ENCODE results near the gene CHSY1.

CHSY1 gene

DNA sequence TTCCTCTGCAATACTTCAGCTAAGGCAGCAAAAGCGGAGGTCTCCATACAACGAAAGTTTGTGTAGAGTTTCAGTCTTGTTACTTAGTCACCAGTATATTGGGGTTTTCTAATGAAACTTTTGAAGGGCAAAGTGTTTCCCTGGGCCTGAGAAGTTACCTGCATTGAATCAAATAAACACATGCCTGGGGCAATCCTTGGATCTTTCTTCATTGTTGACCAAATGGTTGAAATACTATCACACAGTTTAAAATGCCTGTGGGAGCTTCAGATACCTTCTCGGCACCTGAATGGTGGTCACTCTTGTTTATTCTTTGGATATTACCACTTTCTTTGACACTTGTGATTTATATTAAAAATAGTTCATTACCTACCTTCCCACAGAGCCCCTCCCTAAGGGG, 988 bp upstream of the CHSY1 start:
- Histone ChIP-seq H3K27me3 (ENCODE audit: control insufficient read depth in 1 of 2, insufficient read depth in 2 of 2, low read length in 2 of 2) (no peaks in the 10 kb centered on the region), H3K4me3 (ENCODE audit: low read length in 2 of 2) (peak overlapping the region; percentile 38 to 78), H3K36me3 (ENCODE audit: control insufficient read depth in 2 of 2, insufficient read depth in 2 of 2, low read length in 2 of 2) (no peaks in the 10 kb centered on the region), H3K4me1 (ENCODE audit: control insufficient read depth, insufficient read depth, low read length) (peaks cover 21% of the 10 kb centered on the region), H3K27ac (ENCODE audit: low read length) (peak overlapping the region; percentile 64), H3K9me3 (ENCODE audit: control insufficient read depth in 2 of 2, low read length in 2 of 2) (no peaks in the 10 kb centered on the region), H3K9ac (ENCODE audit: low read length in 2 of 2) (peak overlapping the region; percentile 54 to 84)

GRCh38 chr15:101250873-101251829, 697 bp downstream of the CHSY1 start:
- H3K9me3 ChIP-seq (ENCODE audit: control insufficient read depth in 2 of 2, low read length in 2 of 2), result no peaks in the 10 kb centered on the region

GRCh38 chr15:101250341-101250831, 1.5 kb downstream of the CHSY1 start:
- Histone ChIP-seq H3K27me3 (ENCODE audit: control insufficient read depth in 1 of 2, insufficient read depth in 2 of 2, low read length in 2 of 2) (no peaks in the 10 kb centered on the region), H3K4me3 (ENCODE audit: low read length in 2 of 2) (peak overlapping the region; percentile 83 to 85), H3K27ac (ENCODE audit: low read length) (peak overlapping the region; percentile 37), H3K4me1 (ENCODE audit: control insufficient read depth, insufficient read depth, low read length) (peaks cover 21% of the 10 kb centered on the region), H3K36me3 (ENCODE audit: control insufficient read depth in 2 of 2, insufficient read depth in 2 of 2, low read length in 2 of 2) (no peaks in the 10 kb centered on the region), H3K9me3 (ENCODE audit: control insufficient read depth in 2 of 2, low read length in 2 of 2) (no peaks in the 10 kb centered on the region), H3K9ac (ENCODE audit: low read length in 2 of 2) (peak overlapping the region; percentile 74 to 78)

More at GRCh38 chr15:101250873-101251829, 697 bp downstream of the CHSY1 start:
- H3K4me3 ChIP-seq (ENCODE audit: low read length in 2 of 2), result peak overlapping the region; percentile 83 to 85
- H3K27ac ChIP-seq (ENCODE audit: low read length), result peak overlapping the region; percentile 37
- H3K27me3 ChIP-seq (ENCODE audit: control insufficient read depth in 1 of 2, insufficient read depth in 2 of 2, low read length in 2 of 2), result no peaks in the 10 kb centered on the region
- peaks cover 26% of the 10 kb centered on the region for H3K4me1 ChIP-seq (ENCODE audit: control insufficient read depth, insufficient read depth, low read length)
- peak overlapping the region; percentile 74 to 78 for H3K9ac ChIP-seq (ENCODE audit: low read length in 2 of 2)
- H3K36me3 ChIP-seq (ENCODE audit: control insufficient read depth in 2 of 2, insufficient read depth in 2 of 2, low read length in 2 of 2), result no peaks in the 10 kb centered on the region

DNA sequence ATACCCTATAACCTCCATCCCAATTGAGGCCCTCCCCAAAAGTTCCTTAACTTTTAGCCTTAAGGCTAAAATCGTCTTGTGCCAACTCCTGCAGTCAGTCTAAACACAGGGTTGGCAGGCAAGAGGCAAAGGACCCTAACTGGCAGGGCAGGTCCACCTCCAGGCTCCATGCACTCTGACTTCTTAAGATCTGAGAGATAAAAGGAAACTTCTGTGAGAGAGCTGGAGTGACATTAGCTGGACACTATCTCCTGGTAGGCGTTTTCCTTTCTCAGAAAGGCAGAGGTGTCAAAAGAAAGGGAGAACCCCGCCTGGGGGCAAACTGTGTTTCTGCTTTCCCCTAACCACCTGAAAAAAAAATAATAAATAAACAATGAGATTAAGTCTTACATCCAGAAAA, 3.6 kb downstream of the CHSY1 start:
- no peaks in the 10 kb centered on the region for H3K9me3 ChIP-seq (ENCODE audit: control insufficient read depth in 2 of 2, low read length in 2 of 2)
- H3K4me3 ChIP-seq (ENCODE audit: low read length in 2 of 2), result no peak overlapping the region
- peaks cover 0 to 2% of the 10 kb centered on the region in 2 donors for H3K36me3 ChIP-seq (ENCODE audit: control insufficient read depth in 2 of 2, insufficient read depth in 2 of 2, low read length in 2 of 2)
- H3K9ac ChIP-seq (ENCODE audit: low read length in 2 of 2), result no peak overlapping the region
- peaks cover 28% of the 10 kb centered on the region for H3K4me1 ChIP-seq (ENCODE audit: control insufficient read depth, insufficient read depth, low read length)
- no peaks in the 10 kb centered on the region for H3K27me3 ChIP-seq (ENCODE audit: control insufficient read depth in 1 of 2, insufficient read depth in 2 of 2, low read length in 2 of 2)
- H3K27ac ChIP-seq (ENCODE audit: low read length), result no peak overlapping the region

DNA sequence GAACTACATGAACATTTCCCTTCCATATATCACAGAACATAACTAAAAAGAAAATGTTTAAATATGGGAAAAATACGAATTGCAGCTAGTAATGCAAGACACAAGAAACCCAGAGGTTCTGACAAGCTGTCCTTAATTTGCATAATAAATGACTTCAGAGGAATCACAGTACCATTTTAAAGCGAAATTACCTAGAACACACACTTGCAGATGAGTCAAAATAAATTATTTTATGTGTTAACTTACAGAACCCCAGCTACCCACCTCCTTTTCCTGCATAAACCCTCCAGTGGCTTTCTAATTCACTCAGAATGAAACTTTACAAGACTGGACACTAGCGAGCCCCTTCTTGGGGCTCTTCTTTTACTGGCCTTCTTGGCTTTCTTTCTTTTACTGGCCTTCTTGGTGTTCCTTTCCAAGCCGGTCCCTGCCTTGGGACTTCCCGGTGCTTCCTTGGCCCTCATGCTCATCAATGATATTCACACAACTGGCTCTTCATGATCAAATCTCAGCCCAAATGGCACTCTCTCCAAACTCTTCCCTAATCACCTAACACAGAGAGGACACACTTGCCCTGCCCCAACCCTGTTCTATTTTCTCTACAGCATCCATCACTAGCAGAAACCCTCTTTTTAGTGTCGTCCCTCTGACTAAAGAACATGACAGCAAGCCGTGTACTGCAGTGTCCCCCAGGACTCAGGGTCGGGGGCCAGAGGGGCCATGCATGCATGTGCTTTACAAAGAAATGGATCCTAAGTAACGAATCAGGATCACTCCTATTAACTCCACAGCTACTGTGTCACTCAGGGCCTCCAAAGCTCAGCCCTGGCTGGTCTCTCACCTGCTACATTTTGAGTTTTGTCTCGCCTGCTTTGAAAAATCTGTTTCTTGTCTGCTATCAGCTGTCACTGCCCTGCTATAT, 4.8 kb downstream of the CHSY1 start:
- H3K9ac ChIP-seq (ENCODE audit: low read length in 2 of 2), result no peak overlapping the region
- H3K27ac ChIP-seq (ENCODE audit: low read length), result no peak overlapping the region
- H3K4me3 ChIP-seq (ENCODE audit: low read length in 2 of 2), result no peak overlapping the region
- no peaks in the 10 kb centered on the region for H3K9me3 ChIP-seq (ENCODE audit: control insufficient read depth in 2 of 2, low read length in 2 of 2)
- peaks cover 31% of the 10 kb centered on the region for H3K4me1 ChIP-seq (ENCODE audit: control insufficient read depth, insufficient read depth, low read length)
- peaks cover 0 to 2% of the 10 kb centered on the region in 2 donors for H3K36me3 ChIP-seq (ENCODE audit: control insufficient read depth in 2 of 2, insufficient read depth in 2 of 2, low read length in 2 of 2)
- no peaks in the 10 kb centered on the region for H3K27me3 ChIP-seq (ENCODE audit: control insufficient read depth in 1 of 2, insufficient read depth in 2 of 2, low read length in 2 of 2)

GRCh38 chr15:101246391-101246790, 5.5 kb downstream of the CHSY1 start:
- Histone ChIP-seq H3K27ac (ENCODE audit: low read length) (no peak overlapping the region), H3K9me3 (ENCODE audit: control insufficient read depth in 2 of 2, low read length in 2 of 2) (no peaks in the 10 kb centered on the region), H3K4me1 (ENCODE audit: control insufficient read depth, insufficient read depth, low read length) (peaks cover 31% of the 10 kb centered on the region), H3K27me3 (ENCODE audit: control insufficient read depth in 1 of 2, insufficient read depth in 2 of 2, low read length in 2 of 2) (no peaks in the 10 kb centered on the region), H3K36me3 (ENCODE audit: control insufficient read depth in 2 of 2, insufficient read depth in 2 of 2, low read length in 2 of 2) (peaks cover 0 to 2% of the 10 kb centered on the region in 2 donors), H3K4me3 (ENCODE audit: low read length in 2 of 2) (no peak overlapping the region), H3K9ac (ENCODE audit: low read length in 2 of 2) (no peak overlapping the region)

GRCh38 chr15:101244889-101245668, 6.8 kb downstream of the CHSY1 start:
- Histone ChIP-seq H3K4me3 (ENCODE audit: low read length in 2 of 2) (peak overlapping the region in 1 of 2 donors; percentile 7), H3K36me3 (ENCODE audit: control insufficient read depth in 2 of 2, insufficient read depth in 2 of 2, low read length in 2 of 2) (peaks cover 0 to 2% of the 10 kb centered on the region in 2 donors), H3K9ac (ENCODE audit: low read length in 2 of 2) (no peak overlapping the region), H3K4me1 (ENCODE audit: control insufficient read depth, insufficient read depth, low read length) (peaks cover 22% of the 10 kb centered on the region), H3K27ac (ENCODE audit: low read length) (no peak overlapping the region), H3K9me3 (ENCODE audit: control insufficient read depth in 2 of 2, low read length in 2 of 2) (no peaks in the 10 kb centered on the region), H3K27me3 (ENCODE audit: control insufficient read depth in 1 of 2, insufficient read depth in 2 of 2, low read length in 2 of 2) (no peaks in the 10 kb centered on the region)

- no peaks in the 10 kb centered on the region for H3K27me3 ChIP-seq (ENCODE audit: control insufficient read depth in 1 of 2, insufficient read depth in 2 of 2, low read length in 2 of 2)
- H3K9ac ChIP-seq (ENCODE audit: low read length in 2 of 2), result no peak overlapping the region
- H3K27ac ChIP-seq (ENCODE audit: low read length), result no peak overlapping the region
- H3K4me3 ChIP-seq (ENCODE audit: low read length in 2 of 2), result peak overlapping the region in 1 of 2 donors; percentile 47
- H3K36me3 ChIP-seq (ENCODE audit: control insufficient read depth in 2 of 2, insufficient read depth in 2 of 2, low read length in 2 of 2), result peaks cover 0 to 2% of the 10 kb centered on the region in 2 donors
- no peaks in the 10 kb centered on the region for H3K9me3 ChIP-seq (ENCODE audit: control insufficient read depth in 2 of 2, low read length in 2 of 2)
- H3K4me1 ChIP-seq (ENCODE audit: control insufficient read depth, insufficient read depth, low read length), result peaks cover 16% of the 10 kb centered on the region
These were observed 7.6 kb downstream of the CHSY1 start for GRCh38 chr15:101244036-101244781.

DNA sequence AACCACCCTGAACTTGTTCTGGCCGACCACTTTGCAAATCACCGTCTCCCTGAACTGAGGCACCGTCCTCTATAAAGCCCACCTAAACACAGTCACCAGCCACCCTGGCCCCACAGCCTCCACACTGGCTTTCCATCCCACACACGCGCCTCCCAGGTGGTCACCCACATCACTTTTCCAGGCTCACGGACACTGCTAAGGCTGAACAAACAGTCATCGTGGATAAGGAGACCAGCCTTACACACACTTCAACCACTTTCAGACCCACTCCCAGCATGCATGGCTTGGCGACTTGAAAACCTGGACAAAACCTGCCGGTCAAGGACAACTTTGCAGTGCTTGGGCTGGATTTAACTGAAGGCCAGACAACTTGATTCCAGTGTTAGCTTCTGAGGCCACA, 8.4 kb downstream of the CHSY1 start:
- no peak overlapping the region for H3K4me3 ChIP-seq (ENCODE audit: low read length in 2 of 2)

More for the DNA sequence above, 8.4 kb downstream of the CHSY1 start:
- H3K4me1 ChIP-seq (ENCODE audit: control insufficient read depth, insufficient read depth, low read length), result peaks cover 16% of the 10 kb centered on the region
- H3K27me3 ChIP-seq (ENCODE audit: control insufficient read depth in 1 of 2, insufficient read depth in 2 of 2, low read length in 2 of 2), result no peaks in the 10 kb centered on the region
- no peak overlapping the region for H3K27ac ChIP-seq (ENCODE audit: low read length)
- H3K9me3 ChIP-seq (ENCODE audit: control insufficient read depth in 2 of 2, low read length in 2 of 2), result no peaks in the 10 kb centered on the region
- H3K36me3 ChIP-seq (ENCODE audit: control insufficient read depth in 2 of 2, insufficient read depth in 2 of 2, low read length in 2 of 2), result peaks cover 0 to 2% of the 10 kb centered on the region in 2 donors
- no peak overlapping the region for H3K9ac ChIP-seq (ENCODE audit: low read length in 2 of 2)
